H1 (cell line): ENCODE measurements around the gene KRTAP4-7.

Source experiments
- CBX5 ChIP-seq: fragments of 300-800, 300-1000 bp; sonication (generic); IDR thresholded peaks from 2 replicates; pipeline ENCODE4 v1.7.1; 2016; ENCODE audit warnings: antibody characterized with exemption, low read length, low read depth
- CEBPB ChIP-seq: IDR thresholded peaks from 2 replicates; pipeline ENCODE4 v1.6.1; 2012; ENCODE audit warnings: low read depth, low read length
- CTCF ChIP-seq, 3 experiments: IDR thresholded peaks; 1 replicate in 2 of 3; 2 replicates in 1 of 3; pipeline versions ENCODE4 v1.5.1 to v1.6.1; 2011; ENCODE audit warnings: low read length in 3 of 3, mild to moderate bottlenecking in 3 of 3, inconsistent platforms in 2 of 3, low read depth in 1 of 3, moderate library complexity in 1 of 3; ENCODE audit not compliant: insufficient read depth in 1 of 3; ENCODE audit errors: control extremely low read depth in 1 of 3
- JUND ChIP-seq: IDR thresholded peaks from 2 replicates; pipeline ENCODE4 v1.6.1; 2011; ENCODE audit warnings: mild to moderate bottlenecking, improper control_type of control experiment, low read length
- POLR2A ChIP-seq, 2 experiments: IDR thresholded peaks; 1 replicate in 1 of 2; 2 replicates in 1 of 2; pipeline ENCODE4 v1.6.1; 2011; ENCODE audit warnings: low read depth in 2 of 2, low read length in 2 of 2, mild to moderate bottlenecking in 2 of 2; ENCODE audit errors: control extremely low read depth in 1 of 2
- POLR2AphosphoS5 ChIP-seq: IDR thresholded peaks from 2 replicates; pipeline ENCODE4 v1.6.1; 2011; ENCODE audit warnings: low read depth, low read length

GRCh38 chr17:41126412-41126811 lies 42.5 kb downstream of the KRTAP4-7 start:
- TF ChIP-seq CTCF (IDR thresholded peaks at IDR 0.05; ENCODE audit: control extremely low read depth in 1 of 3, insufficient read depth in 1 of 3, low read depth in 1 of 3, low read length in 3 of 3): no peak
- no peak for TF ChIP-seq CBX5
- no peak for TF ChIP-seq CEBPB
- no peak for TF ChIP-seq POLR2AphosphoS5
- TF ChIP-seq POLR2A (IDR thresholded peaks at IDR 0.05; ENCODE audit: control extremely low read depth in 1 of 2, low read depth in 2 of 2, low read length in 2 of 2): no peak
- TF ChIP-seq JUND: no peak
